Measurements from ENCODE around the gene HSD17B8. TPM values are rescaled to one million over a fixed set of nuclear protein-coding genes. Genes with fewer than 3 reads are reported as not detected.
"Not testable (repeated sequence)": the region's sequence is repeated elsewhere in the genome, so short reads cannot be mapped to it uniquely, and the experiment has no call there.

The HSD17B8 gene
- total RNA-seq, 3 donors from 2014 or later (not counting 1 experiment from before 2014, with no cell fraction given): 5.4 to 7.7 (median 6.8) TPM

DNA sequence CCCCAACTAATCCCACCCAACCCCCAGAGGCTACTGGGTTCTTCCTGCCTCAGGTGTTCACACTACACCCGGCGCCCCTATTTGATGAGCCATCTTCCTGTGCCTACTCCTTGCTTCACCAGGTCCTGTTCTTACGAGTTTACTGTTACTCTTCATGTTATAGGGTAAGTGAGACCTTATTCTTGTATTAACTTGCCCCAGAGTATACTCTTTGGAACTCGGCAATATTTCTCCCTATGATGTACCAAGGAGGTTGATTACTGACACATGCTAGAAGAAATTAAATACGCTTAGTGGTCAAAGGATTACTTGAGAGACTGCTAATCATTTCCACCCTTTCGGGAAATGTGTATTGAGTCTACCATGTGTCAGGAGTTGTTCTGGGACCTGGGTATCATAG lies 12.8 kb downstream of the HSD17B8 start:
- WGBS (ENCODE audit: insufficient coverage): 79% methylated on average over 4 of the region's 6 CpGs
- H3K4me1 Mint-ChIP-seq: peaks cover 14 to 21% of the 10 kb centered on the region in 2 donors

GRCh38 chr6:33217681-33218080 lies 13.2 kb downstream of the HSD17B8 start:
- Histone ChIP-seq H3K27me3 (ENCODE audit: control insufficient read depth, insufficient read depth, low read length) (peaks cover 20% of the 10 kb centered on the region), H3K36me3 (ENCODE audit: control insufficient read depth, insufficient read depth, low read length) (no peaks in the 10 kb centered on the region), H3K27ac (ENCODE audit: low read length) (no peak overlapping the region), H3K4me1 (ENCODE audit: control insufficient read depth, insufficient read depth, low read length) (peaks cover 13% of the 10 kb centered on the region), H3K9me3 (ENCODE audit: control insufficient read depth, insufficient read depth, low read length) (no peaks in the 10 kb centered on the region), H3K4me3 (ENCODE audit: low read length) (no peak overlapping the region)
- Mint-ChIP-seq H3K36me3 (no peaks in the 10 kb centered on the region), H3K27me3 (ENCODE audit: low read depth in 2 of 2) (peaks cover 43 to 63% of the 10 kb centered on the region in 2 donors), H3K27ac (no peak overlapping the region), H3K4me3 (no peak overlapping the region), H3K9me3 (no peaks in the 10 kb centered on the region), H3K4me1 (peaks cover 10 to 17% of the 10 kb centered on the region in 2 donors)
- intact Hi-C loops (cut with micrococcal nuclease): no loop called here
- TF ChIP-seq, protein P1, sequence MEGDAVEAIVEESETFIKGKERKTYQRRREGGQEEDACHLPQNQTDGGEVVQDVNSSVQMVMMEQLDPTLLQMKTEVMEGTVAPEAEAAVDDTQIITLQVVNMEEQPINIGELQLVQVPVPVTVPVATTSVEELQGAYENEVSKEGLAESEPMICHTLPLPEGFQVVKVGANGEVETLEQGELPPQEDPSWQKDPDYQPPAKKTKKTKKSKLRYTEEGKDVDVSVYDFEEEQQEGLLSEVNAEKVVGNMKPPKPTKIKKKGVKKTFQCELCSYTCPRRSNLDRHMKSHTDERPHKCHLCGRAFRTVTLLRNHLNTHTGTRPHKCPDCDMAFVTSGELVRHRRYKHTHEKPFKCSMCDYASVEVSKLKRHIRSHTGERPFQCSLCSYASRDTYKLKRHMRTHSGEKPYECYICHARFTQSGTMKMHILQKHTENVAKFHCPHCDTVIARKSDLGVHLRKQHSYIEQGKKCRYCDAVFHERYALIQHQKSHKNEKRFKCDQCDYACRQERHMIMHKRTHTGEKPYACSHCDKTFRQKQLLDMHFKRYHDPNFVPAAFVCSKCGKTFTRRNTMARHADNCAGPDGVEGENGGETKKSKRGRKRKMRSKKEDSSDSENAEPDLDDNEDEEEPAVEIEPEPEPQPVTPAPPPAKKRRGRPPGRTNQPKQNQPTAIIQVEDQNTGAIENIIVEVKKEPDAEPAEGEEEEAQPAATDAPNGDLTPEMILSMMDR (IDR thresholded peaks at IDR 0.05): no peak
- DNase-seq (no peak), ATAC-seq (no peak)
- WGBS (ENCODE audit: insufficient coverage): 81% methylated on average over 3 of the region's 3 CpGs

More for the DNA sequence above, 12.8 kb downstream of the HSD17B8 start:
- Histone ChIP-seq H3K27ac (ENCODE audit: low read length) (no peak overlapping the region), H3K36me3 (ENCODE audit: control insufficient read depth, insufficient read depth, low read length) (no peaks in the 10 kb centered on the region), H3K27me3 (ENCODE audit: control insufficient read depth, insufficient read depth, low read length) (peaks cover 17% of the 10 kb centered on the region), H3K9me3 (ENCODE audit: control insufficient read depth, insufficient read depth, low read length) (no peaks in the 10 kb centered on the region), H3K4me1 (ENCODE audit: control insufficient read depth, insufficient read depth, low read length) (peaks cover 13% of the 10 kb centered on the region), H3K4me3 (ENCODE audit: low read length) (no peak overlapping the region)
- ATAC-seq: no peak
- Mint-ChIP-seq H3K36me3 (no peaks in the 10 kb centered on the region), H3K27me3 (ENCODE audit: low read depth in 2 of 2) (peaks cover 42 to 63% of the 10 kb centered on the region in 2 donors), H3K9me3 (no peaks in the 10 kb centered on the region), H3K4me3 (no peak overlapping the region), H3K27ac (no peak overlapping the region)
- intact Hi-C loops (cut with micrococcal nuclease): no loop called here
- TF ChIP-seq, protein P1 (IDR thresholded peaks at IDR 0.05): no peak
- DNase-seq: no peak

- H3K4me1 ChIP-seq (ENCODE audit: control insufficient read depth, insufficient read depth, low read length); H3K36me3 Mint-ChIP-seq; ATAC-seq; H3K4me3 Mint-ChIP-seq; H3K9me3 Mint-ChIP-seq; H3K27ac ChIP-seq (ENCODE audit: low read length); H3K27ac Mint-ChIP-seq; H3K36me3 ChIP-seq (ENCODE audit: control insufficient read depth, insufficient read depth, low read length); H3K27me3 ChIP-seq (ENCODE audit: control insufficient read depth, insufficient read depth, low read length); H3K9me3 ChIP-seq (ENCODE audit: control insufficient read depth, insufficient read depth, low read length); H3K4me1 Mint-ChIP-seq; intact Hi-C loops (cut with micrococcal nuclease); H3K4me3 ChIP-seq (ENCODE audit: low read length); DNase-seq: not testable (repeated sequence)
- WGBS (ENCODE audit: insufficient coverage): 69% methylated on average over 8 of the region's 14 CpGs
- H3K27me3 Mint-ChIP-seq (ENCODE audit: low read depth in 2 of 2): peaks cover 43 to 54% of the 10 kb centered on the region in 2 donors
Observed at GRCh38 chr6:33226503-33227120, 22.2 kb downstream of the HSD17B8 start.

DNA sequence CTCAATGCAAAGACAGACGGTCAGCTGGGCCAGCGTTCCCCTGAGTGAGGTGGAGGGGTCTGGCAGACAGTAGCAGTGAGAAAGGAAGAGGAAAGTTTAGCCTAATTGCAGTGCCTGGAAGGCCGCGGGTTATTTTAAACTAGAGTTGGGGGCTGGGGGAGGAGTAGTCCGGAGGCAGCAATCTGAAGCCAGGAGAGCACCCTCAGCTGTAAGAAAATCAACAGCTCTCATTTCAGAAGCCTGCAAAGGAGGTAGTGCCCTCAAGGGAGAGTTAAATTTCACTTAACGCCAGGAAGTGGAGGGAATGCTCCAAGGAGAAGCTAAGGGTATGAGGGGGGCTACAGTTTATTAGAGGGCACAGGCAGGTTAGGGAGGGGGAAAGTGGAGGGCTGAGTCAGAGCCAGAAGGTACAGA lies 30.8 kb downstream of the HSD17B8 start:
- no peak overlapping the region for H3K4me3 Mint-ChIP-seq
- intact Hi-C loops (cut with micrococcal nuclease): no loop called here
- no peaks in the 10 kb centered on the region for H3K9me3 Mint-ChIP-seq
- H3K27me3 ChIP-seq (ENCODE audit: control insufficient read depth, insufficient read depth, low read length): peaks cover 7% of the 10 kb centered on the region
- no peaks in the 10 kb centered on the region for H3K36me3 ChIP-seq (ENCODE audit: control insufficient read depth, insufficient read depth, low read length)
- H3K9me3 ChIP-seq (ENCODE audit: control insufficient read depth, insufficient read depth, low read length): no peaks in the 10 kb centered on the region
- no peaks in the 10 kb centered on the region for H3K36me3 Mint-ChIP-seq
- ATAC-seq (no peak), DNase-seq (no peak)
- no peaks in the 10 kb centered on the region for H3K4me1 Mint-ChIP-seq
- H3K27me3 Mint-ChIP-seq (ENCODE audit: low read depth in 2 of 2): peaks cover 32 to 43% of the 10 kb centered on the region in 2 donors
- H3K27ac ChIP-seq (ENCODE audit: low read length): no peak overlapping the region
- TF ChIP-seq, protein P1 (IDR thresholded peaks at IDR 0.05): no peak
- H3K27ac Mint-ChIP-seq: no peak overlapping the region
- 67% methylated on average over 6 of the region's 6 CpGs for WGBS (ENCODE audit: insufficient coverage)
- H3K4me1 ChIP-seq (ENCODE audit: control insufficient read depth, insufficient read depth, low read length): no peaks in the 10 kb centered on the region
- no peak overlapping the region for H3K4me3 ChIP-seq (ENCODE audit: low read length)

Data from natural killer cell (primary cell).